GM18861 (cell line): ENCODE measurements around the gene PSME3IP1.
"Not testable (repeated sequence)": the region's sequence is repeated elsewhere in the genome, so short reads cannot be mapped to it uniquely, and the experiment has no call there.

ENCODE experiments used
- ATAC-seq: cut with Tn5 transposase; IDR thresholded peaks from one replicate; pipeline ENCODE4 v1.9.1; 2021; ENCODE audit not compliant: unreplicated experiment

PSME3IP1 gene

DNA sequence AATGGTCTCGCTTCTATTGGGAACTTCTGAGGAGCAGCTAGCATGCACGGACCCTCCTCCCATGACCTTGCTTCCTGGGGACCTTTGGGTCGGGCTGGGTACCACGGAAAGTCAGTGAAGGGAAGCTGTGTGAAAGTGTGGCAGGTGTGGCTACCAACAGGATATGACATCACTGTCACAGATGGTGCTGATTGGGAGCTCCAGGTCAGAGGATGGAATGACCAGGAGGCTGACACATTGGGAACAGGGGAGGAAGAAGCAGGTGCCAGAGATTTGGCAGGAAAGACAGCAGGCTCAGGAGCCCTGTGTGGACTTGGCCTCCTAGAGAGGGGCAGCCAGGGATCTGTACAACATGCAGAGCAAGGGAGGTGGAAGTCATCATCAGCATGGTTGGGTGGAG is 59.4 kb downstream of the PSME3IP1 start:
- no peak for ATAC-seq

DNA sequence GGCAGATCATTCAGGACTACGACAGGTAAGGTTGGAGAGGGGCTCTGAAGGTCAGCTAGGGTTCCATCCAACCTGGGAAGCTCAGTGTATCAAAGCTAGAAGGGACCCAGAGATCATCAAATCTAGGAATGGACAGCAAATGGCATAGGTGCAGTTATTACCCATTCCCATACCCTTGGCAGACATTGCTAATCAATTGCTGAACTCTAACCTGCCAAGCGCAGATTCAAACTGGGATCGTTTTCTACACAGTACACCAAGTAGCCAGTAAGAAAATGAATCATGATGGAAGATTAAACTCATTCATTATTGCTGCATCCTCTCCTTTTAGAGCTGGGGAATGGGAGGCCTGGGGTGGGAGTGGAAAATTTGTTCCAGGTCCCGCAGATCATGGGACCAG is 59.9 kb downstream of the PSME3IP1 start:
- ATAC-seq: no peak

DNA sequence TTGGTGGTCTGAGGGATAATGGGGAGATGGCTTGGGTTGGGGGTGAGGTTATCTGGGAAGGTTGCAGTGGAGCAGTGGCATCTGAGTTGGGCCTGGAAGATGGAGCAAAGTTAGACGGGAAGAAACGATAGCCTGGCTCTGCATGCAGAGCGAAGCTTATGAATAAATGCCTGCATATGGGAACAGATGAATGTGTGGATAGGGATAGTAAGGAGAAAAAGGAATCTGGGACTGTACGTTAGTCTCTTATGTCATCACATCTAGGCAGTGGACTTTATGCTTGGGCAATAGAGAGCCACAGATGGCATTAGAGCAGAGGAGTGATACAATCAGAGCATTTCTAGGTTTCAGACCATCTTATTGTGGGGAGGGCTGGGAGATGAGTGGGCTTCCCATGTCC is 60.5 kb downstream of the PSME3IP1 start:
- ATAC-seq: no peak

DNA sequence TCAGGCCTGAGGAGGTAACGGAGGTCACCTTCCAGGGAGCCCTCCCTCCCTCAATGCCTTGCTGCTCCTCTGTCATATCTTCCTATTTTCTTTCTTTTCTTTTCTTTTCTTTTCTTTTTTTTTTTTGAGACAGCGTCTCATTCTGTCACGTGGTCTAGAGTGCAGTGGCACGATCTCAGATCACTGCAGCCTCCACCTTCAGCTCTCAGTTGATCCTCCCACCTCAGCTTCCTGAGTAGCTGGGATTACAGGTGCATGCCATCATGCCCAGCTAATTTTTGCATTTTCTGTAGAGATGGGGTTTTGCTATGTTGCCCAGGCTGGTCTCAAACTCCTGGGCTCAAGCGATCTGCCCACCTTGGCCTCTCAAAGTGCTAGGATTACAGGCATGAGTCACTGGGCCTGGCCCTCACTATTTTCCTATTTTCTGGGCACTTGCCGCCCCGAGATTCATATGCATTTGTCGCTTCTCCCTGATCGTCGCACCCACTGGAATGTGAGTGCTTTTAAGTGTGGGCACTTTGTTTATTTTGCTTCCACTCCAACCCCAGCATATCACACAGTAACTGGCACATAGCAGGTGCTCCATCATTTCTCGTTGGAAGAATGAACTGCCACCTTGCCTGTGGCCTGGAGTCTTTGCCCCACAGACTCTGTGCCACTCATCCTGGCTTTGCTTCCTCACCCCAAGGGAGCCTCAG is 61.7 kb downstream of the PSME3IP1 start:
- no peak for ATAC-seq

DNA sequence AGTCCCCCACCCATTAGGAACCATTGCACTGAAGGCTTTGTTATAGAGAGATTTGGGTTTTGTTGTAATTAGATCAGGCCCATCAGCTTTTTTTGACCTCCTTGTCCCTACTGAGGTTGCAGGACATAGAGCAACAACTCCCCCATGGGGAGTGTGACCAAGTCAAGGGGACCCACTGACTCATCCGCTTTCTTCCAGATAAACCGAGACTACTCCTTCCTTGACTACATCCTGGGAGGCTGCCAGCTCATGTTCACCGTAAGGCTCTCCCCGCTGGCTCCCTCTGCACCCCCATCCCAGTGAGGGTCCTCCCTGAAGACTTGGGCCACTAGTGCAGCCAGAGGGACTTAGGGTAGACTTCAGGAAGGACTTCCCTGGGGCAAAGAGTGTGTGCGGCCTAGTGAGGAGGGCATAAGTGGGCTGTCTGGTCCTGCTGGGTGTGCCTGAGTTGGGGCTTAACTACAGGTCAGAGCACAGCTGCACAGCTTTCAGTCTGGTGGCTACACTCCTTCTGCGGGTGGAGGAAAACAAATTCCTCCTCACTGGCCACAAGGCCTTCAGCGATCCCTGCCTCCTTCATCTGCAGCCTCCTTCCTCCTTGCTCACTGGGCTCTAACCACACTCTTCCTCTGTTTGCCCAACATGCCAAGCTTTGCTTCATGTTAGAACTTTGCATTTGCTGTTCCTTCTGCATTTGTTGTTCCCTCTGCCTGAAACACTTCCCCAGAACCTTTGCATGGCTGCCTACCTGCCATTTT is 62.4 kb downstream of the PSME3IP1 start:
- no peak for ATAC-seq

DNA sequence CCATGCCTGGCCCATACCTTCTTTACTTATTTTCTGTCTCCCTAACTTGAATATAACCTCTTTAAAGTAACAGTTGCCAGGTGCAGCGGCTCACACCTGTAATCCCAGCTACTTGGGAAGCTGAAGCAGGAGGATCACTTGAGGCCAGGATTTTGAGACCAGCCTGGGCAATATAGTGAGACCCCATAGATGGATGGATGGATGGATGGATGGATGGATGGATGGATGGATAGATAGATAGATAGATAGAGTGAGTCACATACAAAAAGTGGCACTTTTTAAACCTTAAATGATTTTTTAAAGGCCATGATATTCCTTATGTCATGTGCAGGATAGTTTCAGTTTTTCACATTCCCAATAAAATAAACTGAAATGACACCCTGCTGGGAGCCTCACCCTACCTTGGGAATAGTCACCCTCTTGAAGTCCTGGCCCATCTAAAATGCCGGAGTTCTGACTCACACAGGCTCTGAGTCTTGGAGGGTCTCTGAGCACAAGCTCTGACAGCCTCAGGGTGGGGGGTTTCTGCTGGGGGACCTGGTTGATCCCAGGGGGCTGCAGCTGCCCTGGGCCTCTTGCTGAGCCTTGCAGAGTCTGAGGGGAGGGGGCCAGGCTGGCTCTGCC is 67.3 kb downstream of the PSME3IP1 start:
- ATAC-seq: no peak

DNA sequence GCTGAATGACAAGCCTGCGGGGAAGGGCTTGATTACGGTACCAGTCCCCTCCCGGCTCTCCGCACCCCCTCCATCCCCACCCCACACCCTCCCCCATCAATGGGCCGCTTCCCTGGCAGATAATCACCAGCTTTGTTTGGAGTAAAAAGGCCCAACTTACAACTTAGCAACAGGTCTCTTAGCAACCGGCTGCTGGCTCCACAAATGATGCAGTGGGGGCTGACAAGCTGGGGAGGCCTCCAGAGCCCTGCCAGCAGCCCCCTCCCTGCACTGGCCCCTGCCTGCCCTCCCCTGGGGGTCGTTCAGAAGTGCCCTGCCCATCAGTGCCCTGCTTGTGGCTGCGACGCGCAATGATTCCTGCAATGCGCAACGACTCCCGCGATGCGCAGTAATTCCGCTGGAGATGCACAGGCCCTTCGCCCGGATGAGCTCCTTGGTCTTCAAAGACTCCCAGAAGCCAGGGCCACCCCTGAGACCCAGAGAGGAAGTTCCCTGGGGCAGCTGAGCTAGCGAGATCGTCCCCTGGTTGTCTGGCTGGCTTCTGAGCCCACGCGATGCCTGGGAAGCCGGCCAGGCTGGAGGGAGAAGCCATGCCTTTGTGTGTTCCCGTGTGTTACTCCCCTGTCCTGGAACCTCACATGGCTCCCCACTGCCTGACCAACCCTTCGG is 70.2 kb downstream of the PSME3IP1 start:
- no peak for ATAC-seq

DNA sequence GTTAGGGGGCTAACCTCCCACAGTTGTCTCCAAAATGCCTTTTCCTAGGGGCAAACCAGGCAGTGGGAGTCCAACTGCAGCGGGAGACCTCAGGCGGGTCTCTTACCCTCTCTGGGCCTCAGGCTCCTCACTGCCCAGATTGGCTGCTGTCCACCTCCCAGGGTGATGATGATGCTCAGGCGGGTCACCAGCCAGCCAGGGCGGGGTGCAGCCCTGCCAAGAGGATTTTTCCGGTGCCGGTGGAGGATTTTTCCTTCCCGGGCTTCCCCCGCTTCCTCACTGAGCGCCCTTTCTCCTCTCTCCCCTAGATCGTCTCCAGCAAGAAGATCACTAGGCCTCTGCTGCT is 70.7 kb downstream of the PSME3IP1 start:
- ATAC-seq: no peak

DNA sequence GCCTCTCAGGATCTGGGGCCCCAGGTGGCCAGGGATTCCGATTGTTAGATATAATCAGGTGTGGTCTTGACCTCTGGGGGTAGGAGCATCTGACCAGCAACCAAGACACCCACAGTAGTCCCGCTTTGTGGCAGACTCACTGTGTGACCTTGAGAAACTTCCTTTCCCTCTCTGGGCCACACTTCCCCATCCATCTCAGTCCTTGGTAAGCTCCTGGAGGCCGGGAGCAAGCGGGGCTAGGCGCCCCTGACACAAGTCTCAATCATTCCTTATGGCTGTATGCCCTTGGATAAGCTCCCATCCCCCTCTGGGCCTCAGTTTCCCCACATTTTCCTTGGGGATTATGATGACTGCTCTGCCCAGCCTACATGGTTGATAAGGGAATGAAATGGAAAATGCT is 72.2 kb downstream of the PSME3IP1 start:
- ATAC-seq: no peak

DNA sequence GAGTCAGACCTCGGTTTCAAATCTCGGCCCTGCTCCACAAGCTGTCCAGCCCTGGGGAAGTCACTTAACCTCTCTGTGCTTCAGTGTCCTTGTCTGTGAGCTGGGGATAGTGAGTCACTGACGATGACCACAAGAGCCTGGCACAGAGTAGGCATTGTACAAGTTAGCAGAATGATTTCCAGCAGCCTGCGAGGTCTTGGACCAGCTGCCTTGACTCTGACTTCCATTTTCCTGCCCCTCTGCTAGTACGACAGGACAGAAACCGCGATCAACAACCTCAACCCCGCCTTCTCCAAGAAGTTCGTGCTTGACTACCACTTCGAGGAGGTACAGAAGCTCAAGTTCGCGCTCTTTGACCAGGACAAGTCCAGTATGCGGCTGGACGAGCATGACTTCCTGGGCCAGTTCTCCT is 72.8 kb downstream of the PSME3IP1 start:
- ATAC-seq: no peak

DNA sequence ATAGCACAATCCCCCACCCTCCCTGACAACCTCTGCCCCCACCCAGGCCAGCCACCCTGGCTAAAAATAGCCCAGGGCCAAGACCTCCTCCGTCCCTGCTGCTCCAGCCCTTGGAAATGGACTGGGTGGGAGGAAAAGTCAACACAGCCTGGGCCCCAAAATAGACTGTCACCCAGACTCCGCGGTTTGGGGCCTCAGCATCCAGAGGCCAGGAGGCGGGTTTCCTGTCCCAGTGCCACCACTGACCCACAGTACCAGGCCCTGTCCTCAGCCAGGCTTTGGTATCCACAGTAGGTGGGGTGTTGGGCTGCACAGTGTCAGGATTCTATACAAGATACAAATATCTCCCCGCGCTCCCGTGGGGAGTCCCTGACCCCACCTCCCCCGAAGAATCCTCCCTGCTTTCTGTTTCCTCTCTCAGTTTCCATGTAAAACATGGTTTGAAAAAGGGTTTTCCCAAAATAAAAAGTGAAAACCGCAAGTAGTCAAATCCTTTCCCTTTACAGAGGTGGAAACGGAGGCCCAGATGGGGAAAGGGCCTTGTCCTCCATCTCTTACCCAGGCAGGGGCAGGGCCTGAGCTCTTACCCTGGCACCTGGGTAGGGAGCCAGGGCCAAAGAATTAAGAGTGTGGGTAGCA is 73.3 kb downstream of the PSME3IP1 start:
- no peak for ATAC-seq

DNA sequence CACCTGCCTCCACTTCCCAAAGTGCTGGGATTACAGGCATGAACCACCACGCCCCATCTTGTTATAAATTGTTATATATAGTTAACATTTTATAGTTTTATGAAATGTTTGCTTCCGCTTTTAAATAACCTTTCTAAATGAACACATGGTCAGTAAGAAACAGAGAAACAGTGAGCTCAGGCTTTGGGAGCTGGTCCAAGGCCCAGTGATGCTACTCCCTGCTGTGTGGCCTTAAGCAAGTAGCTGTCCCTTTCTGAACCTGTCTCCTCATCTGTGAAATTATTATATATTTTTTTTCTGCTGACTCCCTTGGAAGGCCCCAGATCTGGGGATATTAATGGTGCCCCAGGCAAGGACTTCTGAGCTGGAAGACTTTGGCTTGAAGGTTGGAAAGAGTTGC is 74.4 kb downstream of the PSME3IP1 start:
- ATAC-seq: no peak

DNA sequence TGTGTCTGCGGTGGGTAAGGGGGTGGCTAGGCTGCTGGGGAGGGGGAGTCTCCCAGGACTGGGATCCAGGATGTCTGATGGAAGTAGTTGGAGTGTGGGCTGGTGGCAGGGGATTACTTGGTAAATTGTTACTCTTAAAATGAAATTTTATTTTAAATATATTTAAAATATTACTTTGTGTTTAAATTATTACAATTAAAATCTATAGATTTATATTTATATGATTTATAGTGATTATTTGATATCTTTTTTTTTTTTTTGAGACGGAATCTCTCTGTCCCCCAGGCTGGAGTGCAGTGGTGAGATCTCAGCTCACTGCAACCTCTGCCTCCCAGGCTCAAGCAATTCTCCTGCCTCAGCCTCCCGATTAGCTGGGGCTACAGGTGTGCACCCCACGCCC is 74.9 kb downstream of the PSME3IP1 start:
- ATAC-seq: no peak

DNA sequence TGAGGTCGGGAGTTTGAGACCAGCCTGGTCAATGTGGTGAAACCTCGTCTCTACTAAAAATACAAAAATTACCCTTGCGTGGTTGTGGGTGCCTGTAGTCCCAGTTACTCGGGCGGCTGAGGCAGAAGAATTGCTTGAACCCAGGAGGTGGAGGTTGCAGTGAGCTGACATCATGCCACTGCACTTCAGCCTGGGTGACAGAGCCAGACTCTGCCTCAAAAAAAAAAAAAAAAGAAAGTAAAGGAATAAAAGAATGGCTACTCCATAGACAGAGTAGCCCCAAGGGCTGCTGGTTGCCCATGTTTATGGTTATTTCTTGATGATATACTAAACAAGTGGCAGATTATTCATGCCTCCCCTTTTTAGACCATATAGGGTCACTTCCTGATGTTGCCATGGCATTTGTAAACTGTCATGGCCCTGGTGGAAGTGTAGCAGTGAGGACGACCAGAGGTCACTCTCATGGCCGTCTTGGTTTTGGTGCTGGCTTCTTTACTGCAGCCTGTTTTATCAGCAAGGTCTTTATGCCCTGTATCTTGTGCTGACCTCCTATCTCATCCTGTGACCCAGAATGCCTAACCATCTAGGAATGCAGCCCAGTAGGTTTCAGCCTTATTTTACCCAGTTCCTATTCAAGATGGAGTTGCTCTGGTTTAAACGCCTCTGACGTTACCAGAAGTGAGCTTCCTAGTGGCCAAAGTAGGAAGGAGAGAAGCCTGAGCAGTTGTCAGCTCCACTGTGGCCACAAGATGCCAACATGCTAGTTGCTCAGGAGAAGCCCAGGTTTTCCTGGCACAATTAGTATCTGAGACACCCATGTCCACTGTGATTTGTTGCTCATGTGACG is 76.4 kb downstream of the PSME3IP1 start:
- not testable (repeated sequence) for ATAC-seq

DNA sequence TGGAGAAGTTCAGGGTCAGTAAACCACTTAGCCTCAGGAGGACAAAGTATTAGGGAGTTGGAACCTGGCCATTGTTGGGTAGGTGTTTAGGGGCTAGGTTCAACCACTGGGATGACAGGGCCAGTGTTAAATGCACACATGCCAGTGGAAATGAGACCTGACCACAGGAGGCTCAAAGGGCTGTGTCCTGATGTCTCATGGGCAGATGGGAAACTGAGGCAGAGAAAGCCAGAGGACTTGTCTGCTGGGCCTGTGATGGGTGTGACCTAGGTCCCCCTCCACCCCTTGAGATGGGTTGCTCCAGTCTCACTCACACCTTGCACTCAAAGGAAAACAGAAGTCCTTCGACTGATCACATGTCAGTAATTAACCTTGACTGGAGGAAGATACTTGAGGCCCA is 77.4 kb downstream of the PSME3IP1 start:
- no peak for ATAC-seq

DNA sequence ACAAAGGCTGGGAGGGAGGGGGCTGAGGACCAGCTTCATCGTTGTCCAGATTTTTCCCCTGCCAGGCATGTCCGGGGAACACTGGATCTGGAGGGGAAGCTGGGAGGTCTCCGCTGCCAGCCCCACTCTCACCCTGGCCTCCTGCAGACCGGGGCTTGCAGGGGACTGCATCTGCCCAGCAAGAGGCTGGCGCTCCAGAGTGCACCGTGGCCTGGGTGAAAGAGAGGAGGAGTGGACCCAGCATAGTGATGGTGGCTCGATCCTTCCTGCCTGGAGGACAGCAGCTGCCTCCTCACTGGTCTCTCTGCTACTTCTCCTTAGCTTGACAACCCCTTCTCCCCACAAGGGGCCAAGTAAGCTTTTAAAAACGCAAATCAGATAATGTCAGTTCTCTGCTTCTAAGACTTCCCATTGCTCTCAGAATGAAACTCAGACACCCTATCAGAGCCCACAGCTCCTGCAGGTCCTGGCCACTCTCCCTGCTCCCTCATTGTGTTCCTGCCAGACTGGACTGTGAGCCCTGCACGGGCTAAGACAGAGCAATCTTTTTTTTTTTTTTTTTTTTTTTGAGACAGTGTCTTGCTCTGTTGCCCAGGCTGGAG is 78.4 kb downstream of the PSME3IP1 start:
- no peak for ATAC-seq

DNA sequence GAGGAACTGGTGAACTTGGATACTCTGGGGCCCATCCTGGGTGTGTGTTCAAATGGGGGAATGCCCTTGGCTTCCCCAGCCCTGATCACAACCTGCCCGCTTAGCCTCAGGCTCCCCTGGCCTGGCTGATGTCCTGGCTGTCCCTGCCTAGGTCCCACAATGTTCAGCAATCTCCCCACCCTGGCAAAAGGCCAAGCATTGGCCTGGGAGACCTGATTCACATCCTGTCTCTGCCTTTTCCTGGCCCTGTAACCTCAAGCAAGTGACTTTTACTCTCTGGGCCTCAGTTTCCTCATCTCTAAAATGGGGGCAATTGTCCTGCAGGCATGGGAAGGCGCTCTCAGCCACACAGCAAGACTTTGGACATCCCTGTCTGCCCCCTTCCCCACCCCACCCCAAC is 79.1 kb downstream of the PSME3IP1 start:
- no peak for ATAC-seq

DNA sequence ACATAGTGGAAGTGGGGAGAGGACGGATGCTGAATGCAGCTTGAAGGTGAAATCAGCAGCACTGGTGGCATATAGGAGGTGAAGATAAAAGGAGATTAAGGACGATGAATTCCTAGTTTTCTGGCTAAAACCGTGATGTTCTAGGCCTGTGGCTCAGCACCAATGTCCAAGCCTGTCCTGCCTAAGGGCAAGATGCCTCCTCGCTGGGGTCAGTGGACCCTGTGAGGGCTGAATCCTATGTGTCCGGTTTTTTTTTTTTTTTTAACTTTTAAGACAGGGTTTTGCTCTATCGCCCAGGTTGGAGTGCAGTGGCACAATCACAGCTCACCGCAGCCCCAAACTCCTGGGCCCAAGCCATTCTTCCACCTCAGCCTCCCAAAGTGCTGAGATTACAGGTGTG is 80.7 kb downstream of the PSME3IP1 start:
- ATAC-seq: no peak

DNA sequence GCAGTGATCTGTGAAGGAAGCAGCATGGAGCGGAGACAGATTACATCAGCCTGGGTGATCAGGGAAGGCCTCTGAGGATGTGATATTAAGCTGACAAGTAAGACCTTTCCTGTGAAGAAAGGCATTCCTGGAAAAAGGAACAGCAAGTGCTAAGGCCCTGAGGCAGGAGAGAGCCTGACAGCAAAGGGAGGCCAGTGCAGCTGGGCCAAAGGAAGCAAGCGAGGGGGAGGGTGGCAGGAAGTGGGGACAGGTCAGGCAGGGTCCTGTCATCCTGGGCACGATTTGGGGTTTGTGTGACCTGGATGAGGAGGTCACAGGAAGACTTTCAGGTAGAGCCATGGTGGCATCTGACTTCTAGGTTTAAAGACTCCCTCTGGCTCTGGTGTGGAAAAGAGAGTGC is 81.1 kb downstream of the PSME3IP1 start:
- no peak for ATAC-seq
